OCI-LY7 (cell line): ENCODE data around the gene UBA1. TPM values are rescaled to one million over a fixed set of nuclear protein-coding genes. Genes with fewer than 3 reads are reported as not detected.

Source experiments
- BruUV-seq: library from RNA; stranded (reverse); fragments of 400-500 nt; replicated peaks from 2 replicates; lab custom pipeline; 2021; lab: Mats Ljungman, UMichigan
- CTCF ChIA-PET: fragments of 300-600 bp; sonication (Branson Sonifier 250); formaldehyde crosslinking; loops from one replicate; lab custom pipeline; 2022; ENCODE audit warnings: antibody characterized with exemption; ENCODE audit not compliant: unreplicated experiment; lab: Charles Lee
- POLR2A ChIA-PET: fragments of 300-600 bp; sonication (Branson Sonifier 250); formaldehyde crosslinking; loops from one replicate; lab custom pipeline; 2022; ENCODE audit warnings: antibody characterized with exemption; lab: Charles Lee
- DNase-seq: peaks from one replicate; pipeline ENCODE4 v3.0.0-alpha.2; 2015; ENCODE audit warnings: low spot score
- H2AFZ ChIP-seq: fragments of 200-600 bp; sonication (generic), shearing (Covaris generic); 2 replicates; pipeline ENCODE4 v1.6.1; 2014; ENCODE audit warnings: mild to moderate bottlenecking, antibody characterized with exemption, low read length, moderate library complexity
- H3K27ac ChIP-seq: fragments of 200-600 bp; sonication (generic); 2 replicates; pipeline ENCODE4 v1.5.1; 2014; ENCODE audit warnings: mixed run types, low read depth, mild to moderate bottlenecking, moderate library complexity, low read length, inconsistent platforms; ENCODE audit not compliant: poor library complexity, severe bottlenecking
- H3K36me3 ChIP-seq: fragments of 200-600 bp; sonication (generic); 2 replicates; pipeline ENCODE4 v1.6.1; 2014; ENCODE audit warnings: mild to moderate bottlenecking, antibody characterized with exemption, low read length, moderate library complexity, mixed read lengths; ENCODE audit not compliant: insufficient read depth
- H3K4me1 ChIP-seq: fragments of 200-600 bp; sonication (generic); 2 replicates; pipeline ENCODE4 v1.5.1; 2014; ENCODE audit warnings: mild to moderate bottlenecking, low read length; ENCODE audit not compliant: insufficient read depth, poor library complexity, severe bottlenecking
- H3K4me2 ChIP-seq: fragments of 200-600 bp; sonication (generic); 2 replicates; pipeline ENCODE4 v1.6.1; 2014; ENCODE audit warnings: mild to moderate bottlenecking, low read length
- H3K4me3 ChIP-seq: fragments of 200-600 bp; sonication (generic); 2 replicates; pipeline ENCODE4 v1.5.1; 2014; ENCODE audit warnings: mild to moderate bottlenecking, low read depth, low read length; ENCODE audit not compliant: poor library complexity, severe bottlenecking
- H3K79me2 ChIP-seq: fragments of 200-600 bp; sonication (generic); 2 replicates; pipeline ENCODE4 v1.6.1; 2016; ENCODE audit warnings: low read depth, mild to moderate bottlenecking, low read length, moderate library complexity, mixed read lengths; ENCODE audit not compliant: insufficient read depth
- H3K9me2 ChIP-seq: fragments of 200-600 bp; sonication (generic); 2 replicates; pipeline ENCODE4 v1.6.1; 2016; ENCODE audit warnings: mild to moderate bottlenecking, low read length, mixed read lengths; ENCODE audit not compliant: insufficient read depth
- H3K9me3 ChIP-seq: fragments of 200-600 bp; sonication (generic); 2 replicates; pipeline ENCODE4 v1.6.1; 2014; ENCODE audit warnings: mild to moderate bottlenecking, mixed run types, low read length, mixed read lengths
- H4K20me1 ChIP-seq: fragments of 200-600 bp; sonication (generic); 2 replicates; pipeline ENCODE4 v1.6.1; 2014; ENCODE audit warnings: mild to moderate bottlenecking, antibody characterized with exemption, low read length, moderate library complexity, mixed read lengths; ENCODE audit not compliant: insufficient read depth
- CTCF ChIP-seq: fragments of 200-600 bp; sonication (generic); conservative IDR thresholded peaks from 2 replicates; pipeline ENCODE4 v1.5.1; 2014; ENCODE audit warnings: mild to moderate bottlenecking, antibody characterized with exemption, low read length, moderate library complexity, mixed read lengths
- EZH2phosphoT487 ChIP-seq: fragments of 200-600 bp; sonication (generic); IDR thresholded peaks from 2 replicates; pipeline ENCODE4 v1.6.1; 2018; ENCODE audit warnings: low read depth, borderline replicate concordance, mild to moderate bottlenecking, mixed run types, antibody characterized with exemption, low read length, moderate library complexity, mixed read lengths
- intact Hi-C: fragments of 100-400 bp; cut with micrococcal nuclease; formaldehyde crosslinking; loops from one replicate; pipeline ENCODE4 v1.10.0; 2022; ENCODE audit not compliant: unreplicated experiment
- total RNA-seq, 2 experiments: library from RNA; depleted of rRNA in 1 of 2; stranded (reverse); fragments of >200 nt in 1 of 2; shearing (Covaris generic) in 1 of 2; gene quantifications; 2 replicates each; pipeline ENCODE4 v1.2.3, GENCODE V29; 2014 to 2022

UBA1 gene
- total RNA-seq, 2 experiments from 2014 or later: 169 to 294 TPM

GRCh38 chrX:47233333-47234113, 39.9 kb downstream of the UBA1 start:
- ChIA-PET CTCF (no interaction called here), POLR2A (interaction anchor here (0.7 to 1.2 kb wide), 2 partner anchors 43 to 315 kb away, joined by 3 to 4 read pairs; no protein-coding TSS in a partner anchor)
- TF ChIP-seq CTCF (no peak), EZH2phosphoT487 (no peak)
- H3K79me2 ChIP-seq: peaks cover 46% of the 10 kb centered on the region
- H3K9me3 ChIP-seq: no peaks in the 10 kb centered on the region
- no peaks in the 10 kb centered on the region for H4K20me1 ChIP-seq
- no TSS peak for BruUV-seq
- H3K4me3 ChIP-seq: peak overlapping the region; percentile 77
- peak overlapping the region; percentile 33; the same call in 1 of the 2 replicates for H2AFZ ChIP-seq
- peaks cover 20% of the 10 kb centered on the region for H3K4me1 ChIP-seq
- peak overlapping the region; percentile 81 for H3K4me2 ChIP-seq
- intact Hi-C loops: loop anchor here (1.0 to 2.0 kb wide), 3 partner anchors 15 to 89 kb away; partner anchors contain the start of genes CDK16, NDUFB11, RBM10 and UBA1
- H3K27ac ChIP-seq: peak overlapping the region; percentile 91
- H3K36me3 ChIP-seq: peaks cover 24% of the 10 kb centered on the region
- H3K9me2 ChIP-seq: no peaks in the 10 kb centered on the region
- DNase-seq: peak; percentile 90

GRCh38 chrX:47234583-47234982, 41.0 kb downstream of the UBA1 start:
- no peaks in the 10 kb centered on the region for H4K20me1 ChIP-seq
- peaks cover 16% of the 10 kb centered on the region for H3K36me3 ChIP-seq
- no peaks in the 10 kb centered on the region for H3K9me3 ChIP-seq
- H3K4me3 ChIP-seq: peak overlapping the region; percentile 77
- TF ChIP-seq CTCF (no peak), EZH2phosphoT487 (no peak)
- ChIA-PET CTCF (no interaction called here), POLR2A (no interaction called here)
- peak overlapping the region; percentile 91 for H3K27ac ChIP-seq
- no TSS peak for BruUV-seq
- H3K9me2 ChIP-seq: no peaks in the 10 kb centered on the region
- peaks cover 47% of the 10 kb centered on the region for H3K79me2 ChIP-seq
- intact Hi-C loops: no loop called here
- no peak overlapping the region for H2AFZ ChIP-seq
- H3K4me2 ChIP-seq: peak overlapping the region; percentile 76
- peaks cover 20% of the 10 kb centered on the region for H3K4me1 ChIP-seq
- no peak for DNase-seq

GRCh38 chrX:47235691-47236103, 42.1 kb downstream of the UBA1 start:
- Histone ChIP-seq H3K27ac (no peak overlapping the region), H3K4me2 (no peak overlapping the region)
- CTCF ChIA-PET: no interaction called here

More at GRCh38 chrX:47235691-47236103, 42.1 kb downstream of the UBA1 start:
- H3K79me2 ChIP-seq: peaks cover 47% of the 10 kb centered on the region
- H3K4me1 ChIP-seq: peaks cover 20% of the 10 kb centered on the region
- no peaks in the 10 kb centered on the region for H3K9me2 ChIP-seq
- H3K4me3 ChIP-seq: no peak overlapping the region
- intact Hi-C loops: no loop called here
- BruUV-seq: no TSS peak
- peaks cover 10% of the 10 kb centered on the region for H3K36me3 ChIP-seq
- H2AFZ ChIP-seq: no peak overlapping the region
- no peaks in the 10 kb centered on the region for H4K20me1 ChIP-seq
- TF ChIP-seq CTCF (no peak), EZH2phosphoT487 (no peak)
- H3K9me3 ChIP-seq: no peaks in the 10 kb centered on the region
- DNase-seq: no peak
- POLR2A ChIA-PET: no interaction called here
